BE2C (cell line): ENCODE data around the gene RAB11FIP5.
"Not testable (repeated sequence)": the region's sequence is repeated elsewhere in the genome, so short reads cannot be mapped to it uniquely, and the experiment has no call there.

Source experiments
- DNase-seq: peaks from one replicate; pipeline ENCODE4 v3.0.0-alpha.2; 2020
- H3K27me3 ChIP-seq: fragments of 250-450 bp; sonication (Bioruptor Pico); 2 replicates; pipeline ENCODE4 v1.5.1; 2020; ENCODE audit warnings: mild to moderate bottlenecking
- H3K36me3 ChIP-seq: fragments of 250-450 bp; sonication (Bioruptor Pico); 2 replicates; pipeline ENCODE4 v1.5.1; 2020; ENCODE audit warnings: mild to moderate bottlenecking
- H3K4me1 ChIP-seq: fragments of 250-450 bp; sonication (Bioruptor Pico); 2 replicates; pipeline ENCODE4 v1.5.1; 2020
- H3K4me3 ChIP-seq: 2 replicates; pipeline ENCODE4 v1.5.1; 2011; ENCODE audit warnings: low read depth, low read length
- H3K9me3 ChIP-seq: fragments of 250-450 bp; sonication (Bioruptor Pico); 2 replicates; pipeline ENCODE4 v1.5.1; 2020
- CTCF ChIP-seq: IDR thresholded peaks from 2 replicates; pipeline ENCODE4 v1.5.1; 2012; ENCODE audit warnings: mild to moderate bottlenecking, low read depth, low read length

RAB11FIP5 gene

GRCh38 chr2:73067043-73067442 is 45.7 kb downstream of the RAB11FIP5 start:
- H3K36me3 ChIP-seq, result no peaks in the 10 kb centered on the region
- no peaks in the 10 kb centered on the region for H3K9me3 ChIP-seq
- DNase-seq, result no peak
- H3K27me3 ChIP-seq, result no peaks in the 10 kb centered on the region
- no peak overlapping the region for H3K4me3 ChIP-seq
- no peak for TF ChIP-seq CTCF
- H3K4me1 ChIP-seq, result no peaks in the 10 kb centered on the region

- not testable (repeated sequence) for DNase-seq, H3K27me3 ChIP-seq, H3K4me1 ChIP-seq, H3K4me3 ChIP-seq, H3K9me3 ChIP-seq, H3K36me3 ChIP-seq
These were observed 47.7 kb downstream of the RAB11FIP5 start for GRCh38 chr2:73065070-73065469.

GRCh38 chr2:73063909-73064875 is 48.6 kb downstream of the RAB11FIP5 start:
- H3K4me1 ChIP-seq, result no peaks in the 10 kb centered on the region
- H3K9me3 ChIP-seq, result no peaks in the 10 kb centered on the region
- H3K27me3 ChIP-seq, result no peaks in the 10 kb centered on the region
- DNase-seq, result no peak
- TF ChIP-seq CTCF, result no peak
- H3K36me3 ChIP-seq, result no peaks in the 10 kb centered on the region
- H3K4me3 ChIP-seq, result no peak overlapping the region

GRCh38 chr2:73063472-73063871 is 49.3 kb downstream of the RAB11FIP5 start:
- TF ChIP-seq CTCF, result no peak
- no peaks in the 10 kb centered on the region for H3K27me3 ChIP-seq
- DNase-seq, result no peak
- no peaks in the 10 kb centered on the region for H3K4me1 ChIP-seq
- no peak overlapping the region for H3K4me3 ChIP-seq
- H3K9me3 ChIP-seq, result no peaks in the 10 kb centered on the region
- H3K36me3 ChIP-seq, result no peaks in the 10 kb centered on the region

GRCh38 chr2:73059106-73059505 is 53.6 kb downstream of the RAB11FIP5 start:
- Histone ChIP-seq H3K9me3 (no peaks in the 10 kb centered on the region), H3K36me3 (no peaks in the 10 kb centered on the region), H3K27me3 (no peaks in the 10 kb centered on the region), H3K4me1 (no peaks in the 10 kb centered on the region), H3K4me3 (no peak overlapping the region)
- TF ChIP-seq CTCF, result no peak
- DNase-seq, result no peak

GRCh38 chr2:73054980-73055379 is 57.8 kb downstream of the RAB11FIP5 start:
- DNase-seq, result no peak
- Histone ChIP-seq H3K9me3 (no peaks in the 10 kb centered on the region), H3K4me1 (no peaks in the 10 kb centered on the region), H3K27me3 (no peaks in the 10 kb centered on the region), H3K36me3 (no peaks in the 10 kb centered on the region), H3K4me3 (no peak overlapping the region)
- no peak for TF ChIP-seq CTCF
